Suprapubic skin (tissue), 4 donors: ENCODE results near the gene COBLL1.

Source experiments
- POLR2A ChIP-seq, 2 donors: fragments of 450-650 bp; IDR thresholded peaks; one replicate each; pipeline ENCODE4 v1.6.1; 2017; ENCODE audit warnings: antibody characterized with exemption in 2 of 2, mild to moderate bottlenecking in 2 of 2, moderate library complexity in 2 of 2
- POLR2AphosphoS5 ChIP-seq, 3 donors: sonication (generic); formaldehyde crosslinking; IDR thresholded peaks; one replicate each; pipeline ENCODE4 v1.6.1; 2017; ENCODE audit warnings: antibody characterized with exemption in 3 of 3
- TF ChIP-seq, protein P1 (sequence below), 2 donors: fragments of 200-600 bp in 1 of 2; fragments of 450-650 bp in 1 of 2; sonication (generic) in 1 of 2; IDR thresholded peaks; one replicate each; pipeline ENCODE4 v1.5.1; 2016 to 2019; ENCODE audit warnings: antibody characterized with exemption in 2 of 2, mild to moderate bottlenecking in 1 of 2, moderate library complexity in 1 of 2

DNA sequence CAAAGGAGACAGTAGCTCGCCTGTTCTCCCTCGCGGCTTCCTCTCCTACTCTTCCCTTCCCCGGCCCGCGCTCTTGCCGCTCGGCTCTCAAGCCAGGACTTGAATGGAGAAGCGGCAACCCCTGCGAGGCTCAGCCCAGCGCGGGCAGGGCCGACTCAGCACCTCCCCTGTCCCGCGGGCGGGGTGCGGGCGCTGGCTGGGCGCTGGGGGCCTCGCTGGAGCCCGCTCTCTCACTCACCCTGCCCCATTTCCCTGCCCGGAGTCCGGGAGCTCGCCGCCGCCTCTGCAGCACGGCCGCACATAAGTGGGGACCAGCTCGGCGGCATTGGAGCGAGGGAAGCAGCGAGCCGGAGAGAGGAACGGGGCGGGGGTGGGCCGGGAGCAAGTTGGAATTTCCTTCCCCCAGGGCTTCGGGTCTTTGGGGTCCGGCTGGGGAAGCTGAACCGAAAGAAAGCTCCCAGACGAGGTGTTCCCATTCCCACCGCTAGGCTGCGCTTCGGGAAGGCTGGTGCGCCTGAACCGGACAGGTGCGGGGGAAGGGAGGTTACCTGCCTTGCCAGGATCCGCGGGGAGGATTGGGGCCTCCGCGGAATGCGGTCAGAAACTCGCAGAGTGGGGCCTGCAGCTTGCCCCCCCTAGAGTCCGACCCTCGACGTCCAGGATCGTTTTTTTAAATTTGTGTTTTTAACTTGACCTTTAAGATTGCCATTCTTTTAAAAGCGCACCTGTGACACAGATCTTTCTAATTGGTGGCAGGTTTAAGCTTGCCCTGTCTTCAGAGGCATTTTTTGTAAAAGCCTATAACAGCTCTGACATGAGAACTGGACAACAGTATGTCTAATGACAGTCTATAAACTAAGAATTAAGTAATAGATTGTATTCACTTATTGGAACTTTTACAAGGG lies at the start of gene COBLL1:
- TF ChIP-seq, protein P1, sequence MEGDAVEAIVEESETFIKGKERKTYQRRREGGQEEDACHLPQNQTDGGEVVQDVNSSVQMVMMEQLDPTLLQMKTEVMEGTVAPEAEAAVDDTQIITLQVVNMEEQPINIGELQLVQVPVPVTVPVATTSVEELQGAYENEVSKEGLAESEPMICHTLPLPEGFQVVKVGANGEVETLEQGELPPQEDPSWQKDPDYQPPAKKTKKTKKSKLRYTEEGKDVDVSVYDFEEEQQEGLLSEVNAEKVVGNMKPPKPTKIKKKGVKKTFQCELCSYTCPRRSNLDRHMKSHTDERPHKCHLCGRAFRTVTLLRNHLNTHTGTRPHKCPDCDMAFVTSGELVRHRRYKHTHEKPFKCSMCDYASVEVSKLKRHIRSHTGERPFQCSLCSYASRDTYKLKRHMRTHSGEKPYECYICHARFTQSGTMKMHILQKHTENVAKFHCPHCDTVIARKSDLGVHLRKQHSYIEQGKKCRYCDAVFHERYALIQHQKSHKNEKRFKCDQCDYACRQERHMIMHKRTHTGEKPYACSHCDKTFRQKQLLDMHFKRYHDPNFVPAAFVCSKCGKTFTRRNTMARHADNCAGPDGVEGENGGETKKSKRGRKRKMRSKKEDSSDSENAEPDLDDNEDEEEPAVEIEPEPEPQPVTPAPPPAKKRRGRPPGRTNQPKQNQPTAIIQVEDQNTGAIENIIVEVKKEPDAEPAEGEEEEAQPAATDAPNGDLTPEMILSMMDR (IDR thresholded peaks at IDR 0.05) = peak; percentile 68 to 84
- no peak for TF ChIP-seq POLR2A (IDR thresholded peaks at IDR 0.05)
- no peak for TF ChIP-seq POLR2AphosphoS5 (IDR thresholded peaks at IDR 0.05)
